A549 (cell line): ENCODE results near the gene MRPL22. TPM values are rescaled to one million over a fixed set of nuclear protein-coding genes. Genes with fewer than 3 reads are reported as not detected.

Experiments
- ATAC-seq, 2 experiments: fragments of 200-7000 bp in 1 of 2; fragments of >200 bp in 1 of 2; cut with Nextera tagmentation in 1 of 2; cut with Tn5 transposase in 1 of 2; 3 replicates each; pipeline versions ENCODE4 v1.8.0 to v1.9.1; 2018 to 2020; ENCODE audit warnings: mild to moderate bottlenecking in 1 of 2, moderate library complexity in 1 of 2
- CTCF ChIA-PET: fragments of 300-600 bp; sonication (Branson Sonifier 250); formaldehyde crosslinking; extraction: SDS; loops from one replicate; lab custom pipeline; 2021; ENCODE audit warnings: antibody characterized with exemption, inconsistent platforms; lab: Yijun Ruan, JAX
- POLR2A ChIA-PET: fragments of 350-600 bp; formaldehyde crosslinking; extraction: SDS; loops from one replicate; lab custom pipeline; 2021; ENCODE audit warnings: antibody characterized with exemption, inconsistent platforms; lab: Yijun Ruan, JAX
- DNase-seq, 2 experiments: peaks; one replicate each; pipeline versions ENCODE4 v3.0.0 to v3.0.0-alpha.2; 2011 to 2016; ENCODE audit warnings: low read depth in 1 of 2, low spot score in 1 of 2
- FAIRE-seq: peaks from 2 replicates; lab custom pipeline; 2011; peaks lifted over from hg19 to GRCh38; lab: Jason Lieb, UNC
- H3K27ac ChIP-seq, 2 experiments: fragments of >200 bp; sonication (Bioruptor Twin); formaldehyde crosslinking; 3 replicates each; pipeline ENCODE4 v1.5.1; 2016 to 2017
- H3K4me1 ChIP-seq: fragments of >200 bp; sonication (Bioruptor Twin); formaldehyde crosslinking; 3 replicates; pipeline ENCODE4 v1.6.1; 2016
- H3K4me2 ChIP-seq: fragments of >200 bp; sonication (Bioruptor Twin); formaldehyde crosslinking; 3 replicates; pipeline ENCODE4 v1.6.1; 2016
- H3K4me3 ChIP-seq: fragments of >200 bp; sonication (Bioruptor Twin); formaldehyde crosslinking; 3 replicates; pipeline ENCODE4 v1.5.1; 2016
- H3K9me3 ChIP-seq: fragments of >200 bp; sonication (Bioruptor Twin); formaldehyde crosslinking; 3 replicates; pipeline ENCODE4 v1.6.1; 2016
- CHD4 ChIP-seq: fragments of 200-600 bp; sonication (generic); IDR thresholded peaks from 2 replicates; pipeline ENCODE4 v1.6.1; 2016; ENCODE audit warnings: antibody characterized with exemption, mild to moderate bottlenecking, borderline replicate concordance
- E2F6 ChIP-seq: IDR thresholded peaks from 2 replicates; pipeline ENCODE4 v1.6.1; 2012; ENCODE audit warnings: low read depth, borderline replicate concordance
- EHF ChIP-seq: fragments of 250-450 bp; sonication (Bioruptor Pico); IDR thresholded peaks from 2 replicates; pipeline ENCODE4 v1.5.0; 2020; ENCODE audit warnings: mild to moderate bottlenecking
- HDAC2 ChIP-seq: fragments of 200-600 bp; sonication (generic); IDR thresholded peaks from 2 replicates; pipeline ENCODE4 v1.6.1; 2016
- HMGXB4 ChIP-seq: fragments of 250-450 bp; sonication (Bioruptor Pico); IDR thresholded peaks from 2 replicates; pipeline ENCODE4 v1.5.0; 2021; ENCODE audit warnings: mild to moderate bottlenecking, moderate library complexity, borderline replicate concordance
- HOXB13 ChIP-seq: fragments of 250-450 bp; sonication (Bioruptor Pico); IDR thresholded peaks from 2 replicates; pipeline ENCODE4 v1.5.0; 2020; ENCODE audit warnings: low read depth, mild to moderate bottlenecking, moderate library complexity
- HOXB5 ChIP-seq: fragments of 250-450 bp; sonication (Bioruptor Pico); IDR thresholded peaks from 2 replicates; pipeline ENCODE4 v1.5.0; 2020; ENCODE audit warnings: mild to moderate bottlenecking, moderate library complexity
- JUNB ChIP-seq: fragments of >200 bp; sonication (Bioruptor Twin); formaldehyde crosslinking; IDR thresholded peaks from 2 replicates; pipeline ENCODE4 v1.6.1; 2016
- KDM1A ChIP-seq: fragments of 200-600 bp; sonication (generic); IDR thresholded peaks from 2 replicates; pipeline ENCODE4 v1.6.1; 2016; ENCODE audit warnings: low read depth, mild to moderate bottlenecking
- MAFK ChIP-seq: fragments of 450-650 bp; IDR thresholded peaks from 2 replicates; pipeline ENCODE4 v1.6.1; 2014; ENCODE audit not compliant: partially characterized antibody
- MAX ChIP-seq: IDR thresholded peaks from 2 replicates; pipeline ENCODE4 v1.6.1; 2012
- PBX3 ChIP-seq: IDR thresholded peaks from 2 replicates; pipeline ENCODE4 v1.6.1; 2012
- PHF8 ChIP-seq: fragments of 200-600 bp; sonication (generic); IDR thresholded peaks from 2 replicates; pipeline ENCODE4 v1.6.1; 2016; ENCODE audit warnings: low read depth, mild to moderate bottlenecking, antibody characterized with exemption, moderate library complexity, borderline replicate concordance
- REST ChIP-seq: fragments of 200-600 bp; sonication (generic); IDR thresholded peaks from 2 replicates; pipeline ENCODE4 v1.6.1; 2016; ENCODE audit warnings: antibody characterized with exemption, mild to moderate bottlenecking, moderate library complexity
- SMC3 ChIP-seq: fragments of >200 bp; sonication (Bioruptor Twin); formaldehyde crosslinking; IDR thresholded peaks from 3 replicates; pipeline ENCODE4 v1.6.1; 2018; ENCODE audit warnings: inconsistent platforms
- SREBF2 ChIP-seq: fragments of 450-650 bp; IDR thresholded peaks from 2 replicates; pipeline ENCODE4 v1.6.1; 2014; ENCODE audit warnings: mild to moderate bottlenecking, moderate library complexity
- USF2 ChIP-seq: fragments of 450-650 bp; IDR thresholded peaks from 2 replicates; pipeline ENCODE4 v1.6.1; 2014; ENCODE audit warnings: antibody characterized with exemption
- ZC3H11A ChIP-seq: fragments of 450-650 bp; IDR thresholded peaks from 2 replicates; pipeline ENCODE4 v1.6.1; 2014; ENCODE audit warnings: antibody characterized with exemption, mild to moderate bottlenecking
- ZNF302 ChIP-seq: fragments of 250-450 bp; sonication (Bioruptor Pico); IDR thresholded peaks from 2 replicates; pipeline ENCODE4 v1.9.0; 2021; ENCODE audit warnings: inconsistent platforms, mild to moderate bottlenecking, moderate library complexity
- WGBS: methylation state at CpG from one replicate; pipeline ENCODE4 v1.1.6; 2017; ENCODE audit errors: missing lambda C conversion rate; 5-methylcytosine and 5-hydroxymethylcytosine counted together
- polyA plus RNA-seq, 4 experiments: library from polyadenylated mRNA; depleted of rRNA in 3 of 4; stranded (reverse); fragments of >200 nt; fragmentation: RNase III in 1 of 4; extraction: RNeasy Plus Mini Kit Qiagen cat#74134 plus additional on column Dnase treatment in 1 of 4; gene quantifications; 2 replicates in 3 of 4; 3 replicates in 1 of 4; pipeline ENCODE4 v1.2.3, GENCODE V29; 2011 to 2017

The MRPL22 gene
- polyA plus RNA-seq, 2 of the 4 experiments (the other 2 are of a cell fraction) = 56.3 to 91.0 TPM

- ATAC-seq = no peak
- TF ChIP-seq CHD4 (no peak), E2F6 (no peak)
- H3K4me1 ChIP-seq = no peaks in the 10 kb centered on the region
- no peak for FAIRE-seq
- WGBS = 90% methylated on average over 4 of the region's 4 CpGs
- CTCF ChIA-PET = interaction anchor here (0.7 to 1.7 kb wide), 2 partner anchors 77 to 248 kb away, joined by 3 to 4 read pairs; no protein-coding TSS in a partner anchor
- H3K27ac ChIP-seq = no peak overlapping the region
- H3K4me3 ChIP-seq = no peak overlapping the region
- no peaks in the 10 kb centered on the region for H3K9me3 ChIP-seq
- POLR2A ChIA-PET = no interaction called here
- H3K4me2 ChIP-seq = no peak overlapping the region
- DNase-seq = no peak
Measured at GRCh38 chr5:154898210-154898609, 42.7 kb upstream of the MRPL22 start.

GRCh38 chr5:154899151-154899816 lies 41.6 kb upstream of the MRPL22 start:
- Histone ChIP-seq H3K4me2 (no peak overlapping the region), H3K4me1 (no peaks in the 10 kb centered on the region), H3K9me3 (no peaks in the 10 kb centered on the region), H3K4me3 (no peak overlapping the region), H3K27ac (no peak overlapping the region)
- no peak for DNase-seq
- FAIRE-seq = no peak
- 93% methylated on average over 9 of the region's 9 CpGs for WGBS
- POLR2A ChIA-PET = no interaction called here
- no peak for ATAC-seq
- TF ChIP-seq EHF = no peak
- no peak for TF ChIP-seq HDAC2
- TF ChIP-seq SREBF2 = no peak
- TF ChIP-seq HOXB13 = no peak
- no peak for TF ChIP-seq REST
- TF ChIP-seq ZC3H11A = no peak
- TF ChIP-seq HOXB5 (CRISPR knock-in tag) = no peak
- no peak for TF ChIP-seq MAFK
- no peak for TF ChIP-seq HMGXB4
- no peak for TF ChIP-seq PHF8
- TF ChIP-seq JUNB = no peak
- no peak for TF ChIP-seq SMC3
- CTCF ChIA-PET = no interaction called here

- TF ChIP-seq MAX (no peak), KDM1A (no peak), ZNF302 (CRISPR knock-in tag) (no peak), PBX3 (no peak), SMC3 (no peak), USF2 (no peak)
- DNase-seq (no peak), FAIRE-seq (no peak), ATAC-seq (no peak)
- WGBS = 91% methylated on average over 1 of the region's 1 CpG
- Histone ChIP-seq H3K4me3 (no peak overlapping the region), H3K27ac (no peak overlapping the region), H3K9me3 (no peaks in the 10 kb centered on the region), H3K4me1 (no peaks in the 10 kb centered on the region), H3K4me2 (no peak overlapping the region)
- POLR2A ChIA-PET = no interaction called here
- CTCF ChIA-PET = no interaction called here
Measured at GRCh38 chr5:154900066-154900465, 40.8 kb upstream of the MRPL22 start.
